GM12872 (cell line): ENCODE measurements around the gene TNFAIP8L3.

Source experiments
- TF ChIP-seq, protein P1 (sequence below): IDR thresholded peaks from 3 replicates; pipeline ENCODE4 v1.5.1; 2011; ENCODE audit warnings: low read depth, mild to moderate bottlenecking, low read length, moderate library complexity; ENCODE audit not compliant: insufficient read depth

TNFAIP8L3 gene

DNA sequence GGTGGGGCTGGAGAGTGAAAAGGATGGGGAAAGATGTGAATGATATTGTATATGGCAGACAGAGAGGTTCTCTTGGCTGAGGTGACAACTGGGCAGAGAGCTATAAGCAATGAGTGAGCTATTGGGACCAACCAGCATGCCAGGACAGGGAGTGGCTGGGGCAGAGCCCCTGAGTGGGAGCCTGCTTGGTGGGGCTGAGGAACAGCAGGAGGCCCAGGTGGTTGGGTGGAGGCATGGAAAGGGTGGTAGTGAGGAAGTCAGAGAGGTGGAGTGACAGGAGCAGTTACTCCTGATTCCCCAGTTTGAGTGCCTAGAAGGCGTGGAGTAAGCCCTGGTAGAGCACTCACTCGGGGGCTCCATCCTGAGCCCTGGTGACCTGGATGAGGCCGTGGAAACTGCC, 15.5 kb upstream of the TNFAIP8L3 start:
- TF ChIP-seq, protein P1, sequence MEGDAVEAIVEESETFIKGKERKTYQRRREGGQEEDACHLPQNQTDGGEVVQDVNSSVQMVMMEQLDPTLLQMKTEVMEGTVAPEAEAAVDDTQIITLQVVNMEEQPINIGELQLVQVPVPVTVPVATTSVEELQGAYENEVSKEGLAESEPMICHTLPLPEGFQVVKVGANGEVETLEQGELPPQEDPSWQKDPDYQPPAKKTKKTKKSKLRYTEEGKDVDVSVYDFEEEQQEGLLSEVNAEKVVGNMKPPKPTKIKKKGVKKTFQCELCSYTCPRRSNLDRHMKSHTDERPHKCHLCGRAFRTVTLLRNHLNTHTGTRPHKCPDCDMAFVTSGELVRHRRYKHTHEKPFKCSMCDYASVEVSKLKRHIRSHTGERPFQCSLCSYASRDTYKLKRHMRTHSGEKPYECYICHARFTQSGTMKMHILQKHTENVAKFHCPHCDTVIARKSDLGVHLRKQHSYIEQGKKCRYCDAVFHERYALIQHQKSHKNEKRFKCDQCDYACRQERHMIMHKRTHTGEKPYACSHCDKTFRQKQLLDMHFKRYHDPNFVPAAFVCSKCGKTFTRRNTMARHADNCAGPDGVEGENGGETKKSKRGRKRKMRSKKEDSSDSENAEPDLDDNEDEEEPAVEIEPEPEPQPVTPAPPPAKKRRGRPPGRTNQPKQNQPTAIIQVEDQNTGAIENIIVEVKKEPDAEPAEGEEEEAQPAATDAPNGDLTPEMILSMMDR: no peak

DNA sequence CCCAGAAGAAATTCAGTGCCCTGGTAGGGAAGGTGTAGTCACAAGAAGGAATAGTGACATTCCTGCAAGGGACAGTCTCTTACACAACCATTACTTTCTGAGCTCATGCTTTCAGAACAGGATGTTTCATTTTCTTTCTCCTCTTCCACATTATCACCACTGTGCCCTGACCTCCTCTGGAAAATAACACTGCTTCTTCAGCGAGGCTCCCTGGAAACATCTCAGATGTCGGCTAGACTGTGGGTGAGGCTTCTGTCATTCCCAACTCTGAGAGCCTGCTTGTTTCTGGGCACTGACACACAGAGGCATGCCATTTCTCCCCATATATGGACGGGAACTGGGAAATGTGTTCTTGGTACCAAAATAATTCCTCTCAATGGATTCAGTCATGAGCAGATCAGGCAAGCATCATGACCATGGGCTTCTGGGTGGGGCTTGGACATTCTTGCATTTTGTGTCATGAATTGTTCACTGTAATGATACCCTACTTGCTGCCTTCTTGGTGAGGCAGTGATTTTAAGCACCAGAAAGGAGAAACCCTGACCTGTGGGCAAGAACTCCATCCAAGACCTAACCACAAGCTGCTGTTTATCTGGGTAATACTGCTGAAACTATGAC, 14.3 kb upstream of the TNFAIP8L3 start:
- TF ChIP-seq, protein P1: no peak

DNA sequence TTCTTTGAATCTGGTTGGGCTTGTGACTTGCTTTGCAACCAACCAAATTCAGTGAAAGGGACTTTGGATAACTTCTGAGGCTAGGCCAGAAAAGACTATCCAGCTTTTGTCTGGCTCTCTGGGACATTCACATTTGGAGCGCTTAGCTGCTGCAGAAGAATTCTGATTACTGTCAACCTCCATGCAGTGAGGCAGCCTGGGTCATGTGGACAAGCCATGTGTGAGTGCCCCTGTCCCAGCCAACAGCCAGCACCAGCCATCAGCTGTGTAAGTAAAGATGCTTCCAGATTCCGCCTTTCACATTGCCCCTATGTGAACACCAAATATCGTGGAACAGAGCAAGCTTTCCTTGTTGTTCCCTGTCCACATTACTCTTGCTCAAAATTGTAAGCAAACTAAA, 12.9 kb upstream of the TNFAIP8L3 start:
- TF ChIP-seq, protein P1: no peak

DNA sequence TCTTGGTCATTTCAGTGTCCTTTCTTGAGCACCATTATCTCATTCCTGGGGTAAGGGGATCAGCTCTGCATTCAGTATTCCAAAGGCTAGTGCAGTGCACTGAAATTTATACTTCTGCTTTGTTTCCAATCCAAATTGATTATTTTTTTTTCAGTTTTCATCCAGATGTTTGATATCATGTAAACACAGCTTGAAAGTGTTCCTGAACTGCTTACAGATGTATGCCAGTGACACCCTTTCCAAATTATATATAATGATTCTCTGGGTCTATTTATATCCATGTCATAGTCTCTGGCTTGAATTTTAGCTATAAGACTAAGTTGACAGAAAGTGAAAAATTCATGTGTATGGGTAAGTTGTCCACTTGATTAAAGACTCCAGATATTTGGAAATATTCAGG, 11.8 kb upstream of the TNFAIP8L3 start:
- TF ChIP-seq, protein P1: no peak

DNA sequence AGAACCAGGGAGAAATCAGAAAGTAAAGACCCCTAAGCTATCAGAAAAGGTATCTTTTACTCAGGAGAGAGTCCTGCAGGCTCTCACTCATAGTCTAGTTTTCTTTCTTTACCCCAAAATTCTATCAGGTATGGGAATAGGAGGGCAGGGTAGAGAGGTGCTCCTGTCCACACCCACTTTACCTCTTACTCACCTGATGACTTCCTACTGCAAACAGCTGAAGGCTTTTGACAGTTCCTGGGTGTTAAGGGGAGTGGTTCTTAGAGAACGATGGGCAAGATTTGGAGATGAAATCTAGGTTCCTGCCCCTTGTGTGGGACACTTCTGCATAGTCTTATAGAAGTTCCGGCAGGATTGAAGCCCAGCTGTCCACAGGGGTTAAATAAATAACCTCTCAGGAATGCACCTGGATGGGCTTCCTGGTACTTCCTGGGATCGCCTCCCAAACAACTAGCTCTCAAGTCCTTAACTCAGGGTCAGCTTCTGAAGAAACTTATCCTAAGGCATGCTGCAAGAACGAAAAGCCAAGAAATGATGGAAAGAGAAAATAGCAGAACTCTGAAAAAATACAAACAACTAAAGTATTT, 10.8 kb upstream of the TNFAIP8L3 start:
- TF ChIP-seq, protein P1: no peak

DNA sequence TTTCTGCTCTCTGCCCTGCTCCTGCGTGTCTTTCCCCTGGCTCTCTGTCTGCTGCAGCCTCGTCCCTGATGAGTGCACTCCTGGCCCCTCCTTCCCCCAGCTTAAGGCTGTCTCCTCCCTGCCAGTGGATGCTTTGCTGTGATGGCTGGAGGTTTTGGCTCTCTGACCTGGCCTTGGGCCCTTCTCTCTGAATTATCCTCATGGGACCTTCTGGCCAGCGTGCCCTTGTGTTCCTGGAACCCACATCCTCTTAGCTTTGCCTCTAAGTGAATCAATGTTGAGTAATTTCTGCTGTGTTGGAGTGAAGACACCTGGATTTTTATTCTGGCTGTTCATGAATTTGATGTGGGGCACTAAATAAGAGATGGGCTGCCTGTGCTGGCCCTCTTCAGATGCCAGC, 9.8 kb upstream of the TNFAIP8L3 start:
- TF ChIP-seq, protein P1: no peak

DNA sequence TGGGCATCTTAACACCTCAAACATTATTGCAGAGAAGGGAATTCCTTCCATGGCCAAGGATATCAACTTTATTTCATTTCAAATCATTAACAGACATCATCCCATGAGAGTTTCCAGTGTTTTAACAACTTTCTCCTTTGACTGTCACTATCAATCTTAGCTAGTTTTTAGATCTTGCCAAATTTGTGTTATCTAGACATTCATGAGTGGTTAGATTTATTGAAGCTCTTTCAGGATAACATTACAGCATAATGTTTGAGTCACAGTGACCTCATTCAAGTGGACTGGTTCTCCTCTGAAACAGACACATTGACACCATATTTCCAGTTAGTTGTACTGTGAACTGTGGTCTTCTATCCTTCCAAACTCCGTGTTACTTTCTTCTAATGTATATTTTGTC, 8.6 kb upstream of the TNFAIP8L3 start:
- TF ChIP-seq, protein P1: no peak
